SK-N-MC (cell line): ENCODE results near the gene RAVER2.
A peak's percentile ranks its signal among the peaks of the same experiment; 100 is the strongest.
"Not testable (repeated sequence)": the region's sequence is repeated elsewhere in the genome, so short reads cannot be mapped to it uniquely, and the experiment has no call there.

Experiments
- DNase-seq: peaks from one replicate; pipeline ENCODE4 v3.0.0-alpha.2; 2011; ENCODE audit warnings: low read depth, low spot score
- H3K27ac ChIP-seq: fragments of 200-600 bp; sonication (generic); 2 replicates; pipeline ENCODE4 v1.5.1; 2016; ENCODE audit warnings: mixed run types
- H3K36me3 ChIP-seq: fragments of 200-600 bp; sonication (generic); 2 replicates; pipeline ENCODE4 v1.6.1; 2017; ENCODE audit warnings: antibody characterized with exemption, low read length, mixed read lengths; ENCODE audit not compliant: insufficient read depth
- H3K4me3 ChIP-seq: fragments of 200-600 bp; sonication (generic); 2 replicates; pipeline ENCODE4 v1.5.1; 2016
- H3K9ac ChIP-seq: fragments of 200-600 bp; sonication (generic); 2 replicates; pipeline ENCODE4 v1.8.0; 2017; ENCODE audit warnings: mixed run types, mixed read lengths; ENCODE audit not compliant: insufficient read length
- H3K9me3 ChIP-seq: fragments of 200-600 bp; sonication (generic); 2 replicates; pipeline ENCODE4 v1.6.1; 2017; ENCODE audit warnings: low read depth, mild to moderate bottlenecking, antibody characterized with exemption, low read length, moderate library complexity, mixed read lengths
- EZH2 ChIP-seq: fragments of 200-600 bp; sonication (generic); IDR thresholded peaks from one replicate; pipeline ENCODE4 v1.6.1; 2017; ENCODE audit warnings: antibody characterized with exemption
- FOXP2 ChIP-seq: optimal IDR thresholded peaks from 2 replicates; pipeline ENCODE3; 2011; ENCODE audit warnings: mild to moderate bottlenecking, moderate library complexity; ENCODE audit not compliant: insufficient read depth; ENCODE audit errors: extremely low read length, control extremely low read depth
- POLR2AphosphoS5 ChIP-seq: IDR thresholded peaks from 2 replicates; pipeline ENCODE4 v1.6.1; 2012; ENCODE audit warnings: mild to moderate bottlenecking, low read depth, low read length, borderline replicate concordance

RAVER2 gene

GRCh38 chr1:64775113-64775512, 30.2 kb downstream of the RAVER2 start:
- Histone ChIP-seq H3K27ac (no peak overlapping the region), H3K4me3 (no peak overlapping the region), H3K36me3 (peaks cover 37% of the 10 kb centered on the region), H3K9me3 (no peaks in the 10 kb centered on the region; the same call in 1 of the 2 replicates), H3K9ac (no peak overlapping the region)
- DNase-seq = no peak
- TF ChIP-seq FOXP2 = no peak
- TF ChIP-seq POLR2AphosphoS5 = no peak
- no peak for TF ChIP-seq EZH2

GRCh38 chr1:64782044-64782443, 37.2 kb downstream of the RAVER2 start:
- H3K36me3 ChIP-seq = peaks cover 48% of the 10 kb centered on the region
- not testable (repeated sequence) for DNase-seq, H3K4me3 ChIP-seq, H3K27ac ChIP-seq, H3K9me3 ChIP-seq, H3K9ac ChIP-seq

GRCh38 chr1:64782848-64783247, 38.0 kb downstream of the RAVER2 start:
- H3K9ac ChIP-seq, H3K9me3 ChIP-seq, H3K27ac ChIP-seq, DNase-seq, H3K4me3 ChIP-seq: not testable (repeated sequence)
- peaks cover 48% of the 10 kb centered on the region for H3K36me3 ChIP-seq

GRCh38 chr1:64790832-64791487, 46.1 kb downstream of the RAVER2 start:
- Histone ChIP-seq H3K9ac (no peak overlapping the region), H3K27ac (no peak overlapping the region), H3K36me3 (peaks cover 39% of the 10 kb centered on the region), H3K9me3 (no peaks in the 10 kb centered on the region; the same call in 1 of the 2 replicates), H3K4me3 (no peak overlapping the region)
- no peak for TF ChIP-seq EZH2
- TF ChIP-seq POLR2AphosphoS5 = no peak
- no peak for TF ChIP-seq FOXP2
- DNase-seq = no peak

- Histone ChIP-seq H3K9ac (no peak overlapping the region), H3K9me3 (no peaks in the 10 kb centered on the region), H3K36me3 (peaks cover 14% of the 10 kb centered on the region), H3K27ac (no peak overlapping the region), H3K4me3 (no peak overlapping the region)
- no peak for DNase-seq
- no peak for TF ChIP-seq EZH2
- no peak for TF ChIP-seq POLR2AphosphoS5
- no peak for TF ChIP-seq FOXP2
Observed at GRCh38 chr1:64798872-64799271, 54.0 kb downstream of the RAVER2 start.

GRCh38 chr1:64801851-64802523, 57.1 kb downstream of the RAVER2 start:
- H3K9me3 ChIP-seq = no peaks in the 10 kb centered on the region
- H3K9ac ChIP-seq = no peak overlapping the region
- TF ChIP-seq POLR2AphosphoS5 (no peak), EZH2 (no peak), FOXP2 (no peak)
- H3K27ac ChIP-seq = no peak overlapping the region
- H3K4me3 ChIP-seq = no peak overlapping the region
- DNase-seq = no peak
- H3K36me3 ChIP-seq = peaks cover 28% of the 10 kb centered on the region

GRCh38 chr1:64809309-64809708, 64.4 kb downstream of the RAVER2 start:
- DNase-seq = no peak
- no peak for TF ChIP-seq FOXP2
- TF ChIP-seq EZH2 = no peak
- TF ChIP-seq POLR2AphosphoS5 = no peak

GRCh38 chr1:64810001-64810400, 65.1 kb downstream of the RAVER2 start:
- no peak for DNase-seq
- Histone ChIP-seq H3K9ac (no peak overlapping the region), H3K9me3 (no peaks in the 10 kb centered on the region), H3K27ac (no peak overlapping the region), H3K36me3 (peaks cover 59% of the 10 kb centered on the region), H3K4me3 (no peak overlapping the region)
- TF ChIP-seq FOXP2 (no peak), POLR2AphosphoS5 (no peak), EZH2 (no peak)

More at GRCh38 chr1:64809309-64809708, 64.4 kb downstream of the RAVER2 start:
- Histone ChIP-seq H3K4me3 (no peak overlapping the region), H3K9ac (no peak overlapping the region), H3K36me3 (peaks cover 60% of the 10 kb centered on the region), H3K9me3 (no peaks in the 10 kb centered on the region), H3K27ac (no peak overlapping the region)

- TF ChIP-seq EZH2 (no peak), FOXP2 (peak; percentile 93), POLR2AphosphoS5 (peak; percentile 87)
- Histone ChIP-seq H3K4me3 (peak overlapping the region; percentile 49; the same call in 1 of the 2 replicates), H3K9me3 (no peaks in the 10 kb centered on the region), H3K9ac (no peak overlapping the region), H3K36me3 (peaks cover 62% of the 10 kb centered on the region), H3K27ac (no peak overlapping the region)
- DNase-seq = peak; percentile 99
Observed at GRCh38 chr1:64811131-64811530, 66.3 kb downstream of the RAVER2 start.
